ENCODE measurements around the gene ATP1B4. TPM values are rescaled to one million over a fixed set of nuclear protein-coding genes. Genes with fewer than 3 reads are reported as not detected.

ATP1B4 gene
- total RNA-seq: 1 to 10 TPM in 1 of 2 donors, under 1 TPM in 1; 0.90 to 1.4 TPM

GRCh38 chrX:120361764-120362305 is at the start of gene ATP1B4:
ATP1B4 (plus strand) TSS chrX:120362089; CDS start chrX:120362169, 80 bp downstream.
- TF ChIP-seq CTCF (IDR thresholded peaks at IDR 0.05): no peak
- no peaks in the 10 kb centered on the region for H3K27me3 ChIP-seq
- no peak within 1 kb of the TSS for H3K27ac ChIP-seq
- no peaks in the 10 kb centered on the region for H3K9me3 ChIP-seq
- no peak for DNase-seq (ENCODE audit: low spot score)
- no peak within 1 kb of the TSS for H3K4me3 ChIP-seq
- no peaks in the 10 kb centered on the region for H3K36me3 ChIP-seq
- H3K4me1 ChIP-seq: peaks cover 0 to 7% of the 10 kb centered on the region in 2 donors

- Histone ChIP-seq H3K27ac (no peak overlapping the region), H3K27me3 (no peaks in the 10 kb centered on the region), H3K9me3 (no peaks in the 10 kb centered on the region), H3K4me1 (peaks cover 0 to 6% of the 10 kb centered on the region in 2 donors), H3K4me3 (no peak overlapping the region), H3K36me3 (no peaks in the 10 kb centered on the region)
- no peak for DNase-seq (ENCODE audit: low spot score)
- no peak for TF ChIP-seq CTCF (IDR thresholded peaks at IDR 0.05)
These were observed 46.1 kb upstream of the ATP1B4 start for GRCh38 chrX:120315776-120316175.

GRCh38 chrX:120316587-120317283 is 45.2 kb upstream of the ATP1B4 start:
- no peaks in the 10 kb centered on the region for H3K4me1 ChIP-seq

GRCh38 chrX:120318411-120318810 is 43.5 kb upstream of the ATP1B4 start:
- no peaks in the 10 kb centered on the region for H3K9me3 ChIP-seq
- no peaks in the 10 kb centered on the region for H3K36me3 ChIP-seq
- no peaks in the 10 kb centered on the region for H3K4me1 ChIP-seq
- no peak for DNase-seq (ENCODE audit: low spot score)
- no peaks in the 10 kb centered on the region for H3K27me3 ChIP-seq
- H3K4me3 ChIP-seq: no peak overlapping the region
- no peak overlapping the region for H3K27ac ChIP-seq
- TF ChIP-seq CTCF (IDR thresholded peaks at IDR 0.05): no peak

More at GRCh38 chrX:120316587-120317283, 45.2 kb upstream of the ATP1B4 start:
- DNase-seq (ENCODE audit: low spot score): no peak
- H3K27me3 ChIP-seq: no peaks in the 10 kb centered on the region
- no peaks in the 10 kb centered on the region for H3K9me3 ChIP-seq
- no peak overlapping the region for H3K27ac ChIP-seq
- no peak overlapping the region for H3K4me3 ChIP-seq
- H3K36me3 ChIP-seq: no peaks in the 10 kb centered on the region
- no peak for TF ChIP-seq CTCF (IDR thresholded peaks at IDR 0.05)

GRCh38 chrX:120321520-120322281 is 40.2 kb upstream of the ATP1B4 start:
- Histone ChIP-seq H3K36me3 (no peaks in the 10 kb centered on the region), H3K4me1 (no peaks in the 10 kb centered on the region), H3K9me3 (no peaks in the 10 kb centered on the region), H3K4me3 (no peak overlapping the region), H3K27me3 (no peaks in the 10 kb centered on the region), H3K27ac (no peak overlapping the region)
- no peak for DNase-seq (ENCODE audit: low spot score)
- TF ChIP-seq CTCF (IDR thresholded peaks at IDR 0.05): no peak
